HG02973 (cell line): ENCODE measurements around the gene ING4.

Source experiments
- ATAC-seq: cut with Tn5 transposase; IDR thresholded peaks from one replicate; pipeline ENCODE4 v1.9.1; 2021; ENCODE audit warnings: moderate library complexity; ENCODE audit not compliant: unreplicated experiment

ING4 gene

GRCh38 chr12:6638305-6638704 lies 24.6 kb downstream of the ING4 start:
- ATAC-seq: no peak

- ATAC-seq: no peak
These were observed 26.9 kb downstream of the ING4 start, which contains the start of gene LPAR5 for GRCh38 chr12:6635856-6636531. LPAR5 (minus strand) TSS chr12:6635959; CDS start chr12:6621248, 14,711 bp downstream.

- no peak for ATAC-seq
These were observed 27.5 kb downstream of the ING4 start for GRCh38 chr12:6635375-6635855.

- no peak for ATAC-seq
These were observed 30.6 kb downstream of the ING4 start for GRCh38 chr12:6632026-6632983.

GRCh38 chr12:6631549-6631961 lies 31.4 kb downstream of the ING4 start:
- no peak for ATAC-seq

GRCh38 chr12:6630736-6631135 lies 32.2 kb downstream of the ING4 start:
- ATAC-seq: no peak

- ATAC-seq: no peak
These were observed 35.3 kb downstream of the ING4 start for GRCh38 chr12:6627616-6628015.

- ATAC-seq: no peak
These were observed 36.1 kb downstream of the ING4 start for GRCh38 chr12:6626654-6627283.

- ATAC-seq: no peak
These were observed 42.0 kb downstream of the ING4 start for GRCh38 chr12:6620885-6621274.

GRCh38 chr12:6620137-6620884 lies 42.6 kb downstream of the ING4 start:
- ATAC-seq: no peak

- ATAC-seq: no peak
These were observed 44.3 kb downstream of the ING4 start for GRCh38 chr12:6618483-6619225.

GRCh38 chr12:6615802-6616201 lies 47.1 kb downstream of the ING4 start:
- no peak for ATAC-seq

- no peak for ATAC-seq
These were observed 48.3 kb downstream of the ING4 start for GRCh38 chr12:6614513-6615172.

- ATAC-seq: no peak
These were observed 49.0 kb downstream of the ING4 start for GRCh38 chr12:6613776-6614512.

- no peak for ATAC-seq
These were observed 49.7 kb downstream of the ING4 start for GRCh38 chr12:6613015-6613775.

GRCh38 chr12:6612652-6613014 lies 50.3 kb downstream of the ING4 start:
- no peak for ATAC-seq

- ATAC-seq: no peak
These were observed 50.7 kb downstream of the ING4 start for GRCh38 chr12:6612247-6612646.
